Transverse colon (tissue), 3 donors: Measurements from ENCODE around the gene UTP25.

Experiments
- EP300 ChIP-seq: sonication (generic); formaldehyde crosslinking; IDR thresholded peaks from one replicate; pipeline ENCODE4 v1.6.1; 2017; ENCODE audit warnings: antibody characterized with exemption, low read depth
- POLR2A ChIP-seq: fragments of 450-650 bp; IDR thresholded peaks from one replicate; pipeline ENCODE4 v1.6.1; 2016; ENCODE audit warnings: antibody characterized with exemption, mild to moderate bottlenecking, moderate library complexity
- TF ChIP-seq, protein P1 (sequence below), 5 experiments: fragments of 200-600 bp in 3 of 5; fragments of 450-650 bp in 2 of 5; sonication (generic) in 3 of 5; IDR thresholded peaks; 1 replicate in 2 of 5; 2 replicates in 3 of 5; pipeline ENCODE4 v1.5.1; 2016 to 2017; ENCODE audit warnings: antibody characterized with exemption in 5 of 5, inconsistent platforms in 3 of 5, mild to moderate bottlenecking in 2 of 5, moderate library complexity in 1 of 5

DNA sequence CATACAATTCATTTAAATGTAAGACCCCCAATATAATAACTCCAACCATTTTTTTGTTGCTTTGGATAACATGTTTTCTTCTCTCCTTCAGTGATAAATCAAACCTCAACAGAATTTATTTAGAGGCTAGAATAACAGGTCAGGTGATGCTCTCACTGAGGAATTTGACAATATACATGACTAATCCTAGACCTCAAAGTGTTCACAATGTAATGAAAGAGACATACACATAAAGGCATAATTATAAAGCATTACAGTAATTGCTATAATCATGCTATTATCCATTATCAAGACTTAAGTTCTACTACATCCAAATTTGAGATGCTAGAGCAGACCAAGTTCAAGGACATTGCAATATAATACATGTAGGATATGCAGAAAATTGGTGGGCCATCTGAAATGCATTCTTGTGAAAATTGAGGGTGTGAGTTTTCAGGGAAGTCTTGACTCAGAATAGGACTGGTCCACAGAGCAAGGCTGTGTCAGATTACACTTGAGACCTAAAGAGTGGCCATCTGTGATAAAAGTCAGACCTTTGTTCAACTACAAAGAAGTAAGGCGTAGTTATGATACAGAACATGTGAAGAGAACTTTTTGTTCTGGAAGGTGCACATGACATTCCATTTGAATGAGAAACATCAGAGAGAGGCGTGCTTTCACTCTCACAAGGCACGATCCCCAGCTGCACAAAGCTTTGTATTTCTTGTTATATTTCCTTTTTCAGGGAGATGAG is 45.5 kb downstream of the UTP25 start:
- TF ChIP-seq POLR2A (no peak), EP300 (no peak)
- TF ChIP-seq, protein P1, sequence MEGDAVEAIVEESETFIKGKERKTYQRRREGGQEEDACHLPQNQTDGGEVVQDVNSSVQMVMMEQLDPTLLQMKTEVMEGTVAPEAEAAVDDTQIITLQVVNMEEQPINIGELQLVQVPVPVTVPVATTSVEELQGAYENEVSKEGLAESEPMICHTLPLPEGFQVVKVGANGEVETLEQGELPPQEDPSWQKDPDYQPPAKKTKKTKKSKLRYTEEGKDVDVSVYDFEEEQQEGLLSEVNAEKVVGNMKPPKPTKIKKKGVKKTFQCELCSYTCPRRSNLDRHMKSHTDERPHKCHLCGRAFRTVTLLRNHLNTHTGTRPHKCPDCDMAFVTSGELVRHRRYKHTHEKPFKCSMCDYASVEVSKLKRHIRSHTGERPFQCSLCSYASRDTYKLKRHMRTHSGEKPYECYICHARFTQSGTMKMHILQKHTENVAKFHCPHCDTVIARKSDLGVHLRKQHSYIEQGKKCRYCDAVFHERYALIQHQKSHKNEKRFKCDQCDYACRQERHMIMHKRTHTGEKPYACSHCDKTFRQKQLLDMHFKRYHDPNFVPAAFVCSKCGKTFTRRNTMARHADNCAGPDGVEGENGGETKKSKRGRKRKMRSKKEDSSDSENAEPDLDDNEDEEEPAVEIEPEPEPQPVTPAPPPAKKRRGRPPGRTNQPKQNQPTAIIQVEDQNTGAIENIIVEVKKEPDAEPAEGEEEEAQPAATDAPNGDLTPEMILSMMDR (IDR thresholded peaks at IDR 0.05): no peak
